Activated CD4-positive, CD25-positive, alpha-beta regulatory T cell treated with anti-CD3 and anti-CD28 coated beads, Interleukin-2, amount 50 U/mL, for 24 hours (primary cell): ENCODE data around the gene TRRAP.

Source experiments
- ATAC-seq, 2 donors: fragments of 150-1000 bp; cut with Tn5 transposase; one replicate each; pipeline ENCODE4 v1.10.0; 2021; ENCODE audit warnings: mild to moderate bottlenecking in 1 of 2, moderate library complexity in 1 of 2

The TRRAP gene

GRCh38 chr7:98903246-98903645, 24.9 kb downstream of the TRRAP start:
- no peak for ATAC-seq

- ATAC-seq, result no peak
Observed at GRCh38 chr7:98907570-98907969, 29.2 kb downstream of the TRRAP start.

- ATAC-seq, result no peak
Observed at GRCh38 chr7:98908585-98908984, 30.3 kb downstream of the TRRAP start.

- ATAC-seq, result no peak
Observed at GRCh38 chr7:98909487-98909886, 31.2 kb downstream of the TRRAP start.

GRCh38 chr7:98910427-98910826, 32.1 kb downstream of the TRRAP start:
- ATAC-seq, result no peak

- no peak for ATAC-seq
Observed at GRCh38 chr7:98911916-98912315, 33.6 kb downstream of the TRRAP start.

- no peak for ATAC-seq
Observed at GRCh38 chr7:98913026-98913425, 34.7 kb downstream of the TRRAP start.

GRCh38 chr7:98913612-98914011, 35.3 kb downstream of the TRRAP start:
- ATAC-seq, result no peak

GRCh38 chr7:98917331-98917730, 39.0 kb downstream of the TRRAP start:
- no peak for ATAC-seq

GRCh38 chr7:98921608-98922372, 43.5 kb downstream of the TRRAP start:
- ATAC-seq, result no peak

- ATAC-seq, result no peak
Observed at GRCh38 chr7:98922392-98923187, 44.3 kb downstream of the TRRAP start.

- ATAC-seq, result no peak
Observed at GRCh38 chr7:98923512-98923911, 45.2 kb downstream of the TRRAP start.

GRCh38 chr7:98927125-98927524, 48.8 kb downstream of the TRRAP start:
- ATAC-seq, result no peak

GRCh38 chr7:98930464-98930863, 52.1 kb downstream of the TRRAP start:
- ATAC-seq, result peak; percentile 12 to 15

- ATAC-seq, result peak; percentile 92 to 95
Observed at GRCh38 chr7:98930921-98931320, 52.6 kb downstream of the TRRAP start.

GRCh38 chr7:98933321-98933720, 55.0 kb downstream of the TRRAP start:
- no peak for ATAC-seq

GRCh38 chr7:98934267-98934666, 55.9 kb downstream of the TRRAP start:
- ATAC-seq, result no peak

GRCh38 chr7:98935811-98936210, 57.5 kb downstream of the TRRAP start:
- ATAC-seq, result no peak

- ATAC-seq, result no peak
Observed at GRCh38 chr7:98943336-98943735, 65.0 kb downstream of the TRRAP start.

- no peak for ATAC-seq
Observed at GRCh38 chr7:98944386-98944785, 66.1 kb downstream of the TRRAP start.

- ATAC-seq, result no peak
Observed at GRCh38 chr7:98945852-98946251, 67.5 kb downstream of the TRRAP start.

GRCh38 chr7:98946389-98946788, 68.1 kb downstream of the TRRAP start:
- no peak for ATAC-seq

GRCh38 chr7:98949336-98950044, 71.2 kb downstream of the TRRAP start:
- ATAC-seq, result no peak

GRCh38 chr7:98955992-98956391, 77.7 kb downstream of the TRRAP start:
- ATAC-seq, result no peak
